Activated CD4-positive, alpha-beta memory T cell treated with anti-CD3 and anti-CD28 coated beads, Interleukin-2, amount 10 ng/mL, durations not matched to agents 7 days and 5 days (primary cell): Measurements from ENCODE around the gene ICAM5. TPM values are rescaled to one million over a fixed set of nuclear protein-coding genes. Genes with fewer than 3 reads are reported as not detected.
A peak's percentile ranks its signal among the peaks of the same experiment; 100 is the strongest.

Source experiments
- CTCF ChIA-PET: fragments of 350-600 bp; sonication (Branson Sonifier 250); formaldehyde crosslinking; loops from one replicate; lab custom pipeline; 2021; ENCODE audit warnings: antibody characterized with exemption, inconsistent platforms; lab: Charles Lee
- POLR2A ChIA-PET: fragments of 350-600 bp; sonication (Branson Sonifier 250); formaldehyde crosslinking; loops from one replicate; lab custom pipeline; 2021; ENCODE audit warnings: antibody characterized with exemption; lab: Charles Lee
- DNase-seq: peaks from one replicate; pipeline ENCODE4 v3.0.0-alpha.2; 2020
- H3K27ac Mint-ChIP-seq: one replicate; pipeline ENCODE4 v1.8.0; 2021; ENCODE audit warnings: mild to moderate bottlenecking, mixed read lengths
- H3K27me3 Mint-ChIP-seq: one replicate; pipeline ENCODE4 v1.8.0; 2021; ENCODE audit warnings: mixed read lengths
- H3K36me3 Mint-ChIP-seq: one replicate; pipeline ENCODE4 v1.8.0; 2021; ENCODE audit warnings: low read depth, mixed read lengths
- H3K4me1 Mint-ChIP-seq: one replicate; pipeline ENCODE4 v1.8.0; 2021; ENCODE audit warnings: mixed read lengths
- H3K4me3 Mint-ChIP-seq: one replicate; pipeline ENCODE4 v1.8.0; 2021; ENCODE audit warnings: mild to moderate bottlenecking, mixed read lengths
- H3K9me3 Mint-ChIP-seq: one replicate; pipeline ENCODE4 v1.8.0; 2021; ENCODE audit warnings: mixed read lengths
- total RNA-seq, 2 experiments: library from RNA; stranded (reverse); gene quantifications; one replicate each; pipeline ENCODE4 v1.2.3, GENCODE V29; 2021

The ICAM5 gene
- total RNA-seq, 2 experiments from 2014 or later, result 0.53 to 1.1 TPM

- H3K27me3 Mint-ChIP-seq, result no peaks in the 10 kb centered on the region
- no peak overlapping the region for H3K4me3 Mint-ChIP-seq
- peaks cover 42% of the 10 kb centered on the region for H3K36me3 Mint-ChIP-seq
- H3K9me3 Mint-ChIP-seq, result no peaks in the 10 kb centered on the region
- no peak for DNase-seq
- ChIA-PET CTCF (interaction anchor here (0.6 to 5.7 kb wide), 37 partner anchors 8 to 234 kb away, joined by 3 to 131 read pairs (median 4); partner anchors contain the start of genes CDC37, EIF3G, ICAM1 and ICAM5), POLR2A (interaction anchor here (0.5 to 3.1 kb wide), 11 partner anchors 12 to 147 kb away, joined by 3 to 46 read pairs (median 7); partner anchors contain the start of genes DNMT1, ICAM1 and TYK2)
- H3K27ac Mint-ChIP-seq, result no peak overlapping the region
- H3K4me1 Mint-ChIP-seq, result peaks cover 42% of the 10 kb centered on the region
These were observed 31.6 kb upstream of the ICAM5 start for GRCh38 chr19:10258080-10258710.

GRCh38 chr19:10259162-10259905 is 30.4 kb upstream of the ICAM5 start:
- Mint-ChIP-seq H3K27me3 (no peaks in the 10 kb centered on the region), H3K4me3 (no peak overlapping the region), H3K4me1 (peaks cover 34% of the 10 kb centered on the region), H3K9me3 (no peaks in the 10 kb centered on the region), H3K36me3 (peaks cover 35% of the 10 kb centered on the region), H3K27ac (peak overlapping the region; percentile 84)
- POLR2A ChIA-PET, result interaction anchor here (0.5 to 3.1 kb wide), 17 partner anchors 8 to 153 kb away, joined by 3 to 46 read pairs (median 4); partner anchors contain the start of genes DNMT1, ICAM1, MRPL4 and TYK2
- DNase-seq, result peak; percentile 94
- CTCF ChIA-PET, result interaction anchor here (0.6 to 5.7 kb wide), 46 partner anchors 8 to 233 kb away, joined by 3 to 131 read pairs (median 4); partner anchors contain the start of genes CDC37, EIF3G, ICAM1 and ICAM5

- DNase-seq, result peak; percentile 57
- Mint-ChIP-seq H3K27me3 (no peaks in the 10 kb centered on the region), H3K4me3 (peak overlapping the region; percentile 35), H3K9me3 (no peaks in the 10 kb centered on the region), H3K27ac (peak overlapping the region; percentile 84), H3K36me3 (peaks cover 28% of the 10 kb centered on the region), H3K4me1 (peaks cover 29% of the 10 kb centered on the region)
- ChIA-PET CTCF (interaction anchor here (0.5 to 5.7 kb wide), 14 partner anchors 10 to 212 kb away, joined by 3 to 131 read pairs (median 4); partner anchors contain the start of genes CDC37, ICAM1, RAVER1 and TYK2), POLR2A (interaction anchor here (0.8 to 3.1 kb wide), 13 partner anchors 8 to 168 kb away, joined by 3 to 46 read pairs (median 5); partner anchors contain the start of genes DNMT1, ICAM1, MRPL4 and TYK2)
These were observed 29.6 kb upstream of the ICAM5 start for GRCh38 chr19:10260141-10260584.

- DNase-seq, result no peak
- CTCF ChIA-PET, result interaction anchor here (0.6 kb wide), 1 partner anchor 201 kb away, joined by 3 read pairs; no protein-coding TSS in a partner anchor
- H3K36me3 Mint-ChIP-seq, result peaks cover 10% of the 10 kb centered on the region
- H3K27me3 Mint-ChIP-seq, result no peaks in the 10 kb centered on the region
- no peak overlapping the region for H3K27ac Mint-ChIP-seq
- no peak overlapping the region for H3K4me3 Mint-ChIP-seq
- H3K9me3 Mint-ChIP-seq, result no peaks in the 10 kb centered on the region
- H3K4me1 Mint-ChIP-seq, result peaks cover 27% of the 10 kb centered on the region
- POLR2A ChIA-PET, result no interaction called here
These were observed 27.0 kb upstream of the ICAM5 start for GRCh38 chr19:10262771-10263170.

DNA sequence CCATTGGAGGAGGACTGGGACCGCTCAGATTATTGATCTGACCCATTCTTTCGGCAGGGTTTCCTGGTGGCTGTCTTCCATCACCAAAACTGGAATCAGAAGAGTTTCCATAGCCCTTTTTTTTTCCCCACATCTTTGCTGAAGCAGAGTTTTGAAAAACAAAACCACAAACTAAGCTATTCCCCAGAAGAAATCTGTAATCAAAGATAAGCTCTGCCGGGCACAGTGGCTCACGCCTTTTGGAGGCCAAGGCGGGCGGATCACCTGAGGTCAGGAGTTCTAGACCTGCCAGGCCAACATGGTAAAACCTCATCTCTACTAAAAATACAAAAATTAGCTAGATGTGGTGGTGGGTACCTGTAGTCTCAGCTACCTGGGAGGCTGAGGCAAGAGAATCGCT is 23.0 kb upstream of the ICAM5 start:
- POLR2A ChIA-PET, result no interaction called here
- DNase-seq, result no peak
- Mint-ChIP-seq H3K4me1 (peaks cover 27% of the 10 kb centered on the region), H3K27ac (no peak overlapping the region), H3K4me3 (no peak overlapping the region), H3K36me3 (peaks cover 3% of the 10 kb centered on the region), H3K27me3 (peaks cover 1% of the 10 kb centered on the region), H3K9me3 (no peaks in the 10 kb centered on the region)
- CTCF ChIA-PET, result interaction anchor here (1.7 to 10.1 kb wide), 2 partner anchors 8 to 123 kb away, joined by 4 to 238 read pairs; no protein-coding TSS in a partner anchor

DNA sequence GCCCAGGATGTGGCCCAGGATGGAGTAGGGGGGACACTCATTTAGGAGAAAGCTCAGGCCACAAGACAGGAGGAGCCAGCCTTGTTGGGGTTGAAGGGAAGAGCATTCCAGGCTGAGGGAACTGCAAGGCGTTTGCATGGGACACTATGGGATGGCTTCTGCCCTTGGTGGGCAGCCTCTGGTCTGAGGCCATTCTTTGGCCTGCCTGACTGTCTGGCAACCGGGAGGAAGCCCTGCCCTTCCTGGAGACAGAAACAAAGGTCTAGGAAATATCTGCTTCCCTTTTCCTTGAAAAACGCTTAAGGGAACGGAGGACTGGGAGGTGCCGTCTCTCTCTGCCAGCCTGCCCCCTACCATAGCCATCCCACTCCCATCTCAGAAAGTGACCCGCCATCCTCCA is 21.7 kb upstream of the ICAM5 start:
- Mint-ChIP-seq H3K9me3 (no peaks in the 10 kb centered on the region), H3K4me3 (no peak overlapping the region), H3K27me3 (peaks cover 1% of the 10 kb centered on the region), H3K27ac (no peak overlapping the region), H3K4me1 (peaks cover 39% of the 10 kb centered on the region), H3K36me3 (peaks cover 7% of the 10 kb centered on the region)
- no peak for DNase-seq
- ChIA-PET POLR2A (interaction anchor here (1.4 to 4.3 kb wide), 3 partner anchors 9 to 123 kb away, joined by 5 to 46 read pairs (median 15); partner anchors contain the start of gene TYK2), CTCF (interaction anchor here (1.7 to 10.1 kb wide), 5 partner anchors 8 to 133 kb away, joined by 4 to 238 read pairs (median 10); no protein-coding TSS in a partner anchor)

DNA sequence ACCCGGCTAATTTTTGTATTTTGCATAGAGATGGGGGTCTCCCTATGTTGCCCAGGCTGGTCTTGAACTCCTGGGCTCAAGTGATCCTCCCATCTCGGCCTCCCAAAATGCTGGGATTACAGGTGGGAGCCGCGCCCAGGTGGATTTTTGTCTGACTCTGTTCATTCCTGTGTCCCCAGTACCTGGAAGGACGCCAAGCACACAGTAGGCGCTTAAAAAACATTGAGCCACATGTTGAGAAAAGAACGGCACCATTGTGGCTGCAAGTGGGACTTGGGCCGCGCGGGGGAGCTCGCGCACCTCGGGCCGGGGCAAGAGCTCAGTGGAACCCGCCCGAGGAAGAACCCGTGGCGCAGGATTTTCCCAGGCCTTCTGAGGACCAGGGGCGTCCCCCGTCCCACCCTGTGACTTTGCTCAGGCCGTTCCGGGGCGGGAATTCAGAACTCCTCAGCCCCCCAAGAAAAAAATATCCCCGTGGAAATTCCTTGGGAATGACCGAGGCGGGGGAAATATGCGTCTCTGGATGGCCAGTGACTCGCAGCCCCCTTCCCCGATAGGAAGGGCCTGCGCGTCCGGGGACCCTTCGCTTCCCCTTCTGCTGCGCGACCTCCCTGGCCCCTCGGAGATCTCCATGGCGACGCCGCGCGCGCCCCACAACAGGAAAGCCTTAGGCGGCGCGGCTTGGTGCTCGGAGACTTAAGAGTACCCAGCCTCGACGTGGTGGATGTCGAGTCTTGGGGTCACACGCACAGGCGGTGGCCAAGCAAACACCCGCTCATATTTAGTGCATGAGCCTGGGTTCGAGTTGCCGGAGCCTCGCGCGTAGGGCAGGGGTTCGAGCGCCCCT is 20.2 kb upstream of the ICAM5 start:
- POLR2A ChIA-PET, result interaction anchor here (0.6 to 4.3 kb wide), 32 partner anchors 8 to 298 kb away, joined by 3 to 105 read pairs (median 8); partner anchors contain the start of genes CDC37, DNMT1, ICAM4 and ICAM5
- H3K36me3 Mint-ChIP-seq, result peaks cover 12% of the 10 kb centered on the region
- CTCF ChIA-PET, result interaction anchor here (0.7 to 10.1 kb wide), 31 partner anchors 9 to 167 kb away, joined by 3 to 238 read pairs (median 6); partner anchors contain the start of genes CDC37, FDX2, ICAM4 and ICAM5

DNA sequence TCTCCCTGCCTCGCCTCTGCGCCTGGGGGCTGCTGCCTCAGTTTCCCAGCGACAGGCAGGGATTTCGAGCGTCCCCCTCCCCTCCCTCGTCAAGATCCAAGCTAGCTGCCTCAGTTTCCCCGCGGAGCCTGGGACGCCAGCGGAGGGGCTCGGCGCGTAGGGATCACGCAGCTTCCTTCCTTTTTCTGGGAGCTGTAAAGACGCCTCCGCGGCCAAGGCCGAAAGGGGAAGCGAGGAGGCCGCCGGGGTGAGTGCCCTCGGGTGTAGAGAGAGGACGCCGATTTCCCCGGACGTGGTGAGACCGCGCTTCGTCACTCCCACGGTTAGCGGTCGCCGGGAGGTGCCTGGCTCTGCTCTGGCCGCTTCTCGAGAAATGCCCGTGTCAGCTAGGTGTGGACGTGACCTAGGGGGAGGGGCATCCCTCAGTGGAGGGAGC is 19.6 kb upstream of the ICAM5 start:
- POLR2A ChIA-PET, result interaction anchor here (0.7 to 4.3 kb wide), 36 partner anchors 9 to 298 kb away, joined by 3 to 105 read pairs (median 8); partner anchors contain the start of genes CDC37, DNMT1, ICAM4 and ICAM5
- CTCF ChIA-PET, result interaction anchor here (0.6 to 10.1 kb wide), 28 partner anchors 10 to 338 kb away, joined by 3 to 238 read pairs (median 6); partner anchors contain the start of genes CDC37, ICAM4, ICAM5 and RAVER1
- Mint-ChIP-seq H3K9me3 (no peaks in the 10 kb centered on the region), H3K4me3 (peak overlapping the region; percentile 83), H3K27ac (peak overlapping the region; percentile 93), H3K27me3 (peaks cover 1% of the 10 kb centered on the region), H3K36me3 (peaks cover 16% of the 10 kb centered on the region), H3K4me1 (peaks cover 50% of the 10 kb centered on the region)
- peak; percentile 90 for DNase-seq

More for the DNA sequence above, 20.2 kb upstream of the ICAM5 start:
- H3K4me3 Mint-ChIP-seq, result peak overlapping the region; percentile 83
- no peaks in the 10 kb centered on the region for H3K9me3 Mint-ChIP-seq
- DNase-seq, result peak; percentile 91
- H3K27ac Mint-ChIP-seq, result peak overlapping the region; percentile 93
- peaks cover 1% of the 10 kb centered on the region for H3K27me3 Mint-ChIP-seq
- H3K4me1 Mint-ChIP-seq, result peaks cover 45% of the 10 kb centered on the region

DNA sequence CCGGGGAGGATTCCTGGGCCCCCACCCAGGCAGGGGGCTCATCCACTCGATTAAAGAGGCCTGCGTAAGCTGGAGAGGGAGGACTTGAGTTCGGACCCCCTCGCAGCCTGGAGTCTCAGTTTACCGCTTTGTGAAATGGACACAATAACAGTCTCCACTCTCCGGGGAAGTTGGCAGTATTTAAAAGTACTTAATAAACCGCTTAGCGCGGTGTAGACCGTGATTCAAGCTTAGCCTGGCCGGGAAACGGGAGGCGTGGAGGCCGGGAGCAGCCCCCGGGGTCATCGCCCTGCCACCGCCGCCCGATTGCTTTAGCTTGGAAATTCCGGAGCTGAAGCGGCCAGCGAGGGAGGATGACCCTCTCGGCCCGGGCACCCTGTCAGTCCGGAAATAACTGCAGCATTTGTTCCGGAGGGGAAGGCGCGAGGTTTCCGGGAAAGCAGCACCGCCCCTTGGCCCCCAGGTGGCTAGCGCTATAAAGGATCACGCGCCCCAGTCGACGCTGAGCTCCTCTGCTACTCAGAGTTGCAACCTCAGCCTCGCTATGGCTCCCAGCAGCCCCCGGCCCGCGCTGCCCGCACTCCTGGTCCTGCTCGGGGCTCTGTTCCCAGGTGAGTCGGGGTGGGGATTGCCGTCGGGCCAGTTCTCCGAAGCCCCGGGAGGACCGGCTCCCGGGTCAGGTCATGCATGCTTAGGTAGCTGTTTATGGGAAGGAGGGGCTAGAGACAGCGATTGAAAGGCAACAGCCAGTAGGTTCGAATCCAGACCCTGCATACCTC is 18.9 kb upstream of the ICAM5 start, which contains the start of gene ICAM1:
ICAM1 (plus strand) TSS at position 505 of the 779 bp plus-strand sequence; CDS start at position 545, 40 bp downstream.
- Mint-ChIP-seq H3K27ac (peak within 1 kb of the TSS; percentile 93), H3K36me3 (peaks cover 19% of the 10 kb centered on the region), H3K4me3 (peak within 1 kb of the TSS; percentile 83), H3K27me3 (peaks cover 1% of the 10 kb centered on the region), H3K9me3 (no peaks in the 10 kb centered on the region), H3K4me1 (peaks cover 51% of the 10 kb centered on the region)
- ChIA-PET POLR2A (interaction anchor here (0.7 to 4.3 kb wide), 39 partner anchors 9 to 297 kb away, joined by 3 to 105 read pairs (median 7); partner anchors contain the start of genes CDC37, DNMT1, ICAM4 and ICAM5), CTCF (interaction anchor here (0.6 to 10.1 kb wide), 32 partner anchors 10 to 339 kb away, joined by 3 to 238 read pairs (median 6); partner anchors contain the start of genes CDC37, ICAM4, ICAM5 and RAVER1)
- DNase-seq, result peak; percentile 87

DNA sequence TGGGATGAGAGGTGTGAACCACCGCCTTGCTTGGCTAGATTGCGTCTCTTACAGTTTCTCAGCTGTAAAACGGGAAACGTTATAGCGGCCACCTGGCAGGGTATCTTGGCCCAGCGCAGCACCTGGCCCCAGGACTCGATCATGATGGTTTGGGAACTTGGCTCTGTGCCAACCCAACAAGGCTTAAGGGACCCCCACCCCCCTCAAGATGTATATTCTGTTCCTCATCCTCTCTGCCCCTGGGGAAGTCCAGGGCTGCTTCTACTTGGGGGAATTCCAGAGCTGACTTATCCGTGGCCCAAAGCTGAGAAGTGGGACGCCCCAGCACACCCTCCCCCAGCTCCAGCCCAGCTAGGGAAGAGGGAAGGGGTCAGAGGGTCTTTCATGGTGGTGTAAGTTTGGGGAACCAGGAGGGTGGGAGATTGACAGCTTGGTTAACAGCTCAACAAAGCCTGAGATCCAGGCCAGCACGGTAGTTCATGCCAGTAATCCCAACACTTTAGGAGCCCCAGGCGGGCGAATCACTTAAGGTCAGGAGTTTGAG is 18.1 kb upstream of the ICAM5 start:
- peak; percentile 26 for DNase-seq
- peaks cover 51% of the 10 kb centered on the region for H3K4me1 Mint-ChIP-seq
- peaks cover 1% of the 10 kb centered on the region for H3K27me3 Mint-ChIP-seq
- ChIA-PET POLR2A (interaction anchor here (0.6 to 4.3 kb wide), 29 partner anchors 8 to 296 kb away, joined by 3 to 105 read pairs (median 8); partner anchors contain the start of genes CDC37, DNMT1, ICAM4 and ICAM5), CTCF (interaction anchor here (0.5 to 10.1 kb wide), 26 partner anchors 9 to 298 kb away, joined by 3 to 238 read pairs (median 6); partner anchors contain the start of genes CDC37, ICAM4, ICAM5 and RAVER1)
- peaks cover 19% of the 10 kb centered on the region for H3K36me3 Mint-ChIP-seq
- peak overlapping the region; percentile 93 for H3K27ac Mint-ChIP-seq
- H3K9me3 Mint-ChIP-seq, result no peaks in the 10 kb centered on the region
- H3K4me3 Mint-ChIP-seq, result peak overlapping the region; percentile 83
